Islet precursor cell (in vitro differentiated cells): ENCODE results near the gene MLLT10.
A peak's percentile ranks its signal among the peaks of the same experiment; 100 is the strongest.

Source experiments
- DNase-seq: peaks from one replicate; pipeline ENCODE4 v3.0.0-alpha.2; 2018

MLLT10 gene

GRCh38 chr10:21749788-21750187, 215.8 kb downstream of the MLLT10 start:
- DNase-seq, result no peak

- DNase-seq, result no peak
Measured at GRCh38 chr10:21750424-21750823, 216.4 kb downstream of the MLLT10 start.

- no peak for DNase-seq
Measured at GRCh38 chr10:21751341-21752310, 217.6 kb downstream of the MLLT10 start.

GRCh38 chr10:21753497-21754270, 219.7 kb downstream of the MLLT10 start:
- no peak for DNase-seq

GRCh38 chr10:21754410-21755011, 220.5 kb downstream of the MLLT10 start:
- no peak for DNase-seq

GRCh38 chr10:21756707-21757106, 222.7 kb downstream of the MLLT10 start:
- DNase-seq, result peak; percentile 80

GRCh38 chr10:21757185-21757901, 223.3 kb downstream of the MLLT10 start:
- peak; percentile 73 for DNase-seq

- DNase-seq, result peak; percentile 74
Measured at GRCh38 chr10:21758239-21758638, 224.2 kb downstream of the MLLT10 start.

GRCh38 chr10:21758696-21759095, 224.7 kb downstream of the MLLT10 start:
- no peak for DNase-seq

GRCh38 chr10:21759232-21759631, 225.2 kb downstream of the MLLT10 start:
- no peak for DNase-seq

GRCh38 chr10:21760332-21760731, 226.3 kb downstream of the MLLT10 start:
- DNase-seq, result no peak

- DNase-seq, result no peak
Measured at GRCh38 chr10:21764466-21765189, 230.6 kb downstream of the MLLT10 start.

- DNase-seq, result no peak
Measured at GRCh38 chr10:21769041-21769440, 235.0 kb downstream of the MLLT10 start.

- DNase-seq, result no peak
Measured at GRCh38 chr10:21771219-21771618, 237.2 kb downstream of the MLLT10 start.

- no peak for DNase-seq
Measured at GRCh38 chr10:21776883-21777282, 242.9 kb downstream of the MLLT10 start.

GRCh38 chr10:21791276-21791675, 257.2 kb downstream of the MLLT10 start:
- DNase-seq, result no peak
